A549 (cell line): ENCODE data around the gene RPH3AL.

ENCODE experiments used
- CTCF ChIP-seq: fragments of >200 bp; sonication (Bioruptor Twin); formaldehyde crosslinking; IDR thresholded peaks from 3 replicates; pipeline ENCODE4 v1.5.1; 2016
- ESRRA ChIP-seq: fragments of 150-350 bp; IDR thresholded peaks from 2 replicates; pipeline ENCODE4 v1.6.1; 2014; ENCODE audit warnings: mild to moderate bottlenecking, low read length, borderline replicate concordance
- HDAC2 ChIP-seq: fragments of 200-600 bp; sonication (generic); IDR thresholded peaks from 2 replicates; pipeline ENCODE4 v1.6.1; 2016
- RAD21 ChIP-seq, 2 experiments: fragments of >200 bp in 1 of 2; sonication (Bioruptor Twin) in 1 of 2; formaldehyde crosslinking in 1 of 2; IDR thresholded peaks in 1 of 2; conservative IDR thresholded peaks in 1 of 2; 2 replicates in 1 of 2; 3 replicates in 1 of 2; pipeline ENCODE4 v1.6.1; 2012 to 2018; ENCODE audit warnings: inconsistent platforms in 1 of 2
- SMC3 ChIP-seq: fragments of >200 bp; sonication (Bioruptor Twin); formaldehyde crosslinking; IDR thresholded peaks from 3 replicates; pipeline ENCODE4 v1.6.1; 2018; ENCODE audit warnings: inconsistent platforms
- ZC3H11A ChIP-seq: fragments of 450-650 bp; IDR thresholded peaks from 2 replicates; pipeline ENCODE4 v1.6.1; 2014; ENCODE audit warnings: antibody characterized with exemption, mild to moderate bottlenecking

GRCh38 chr17:263773-264172 is 88.8 kb downstream of the RPH3AL start:
- TF ChIP-seq SMC3 = no peak
- no peak for TF ChIP-seq RAD21 (conservative IDR thresholded peaks at IDR 0.05 in 1 of 2, IDR thresholded peaks at IDR 0.05 in 1 of 2)
- no peak for TF ChIP-seq ESRRA
- TF ChIP-seq HDAC2 = no peak
- no peak for TF ChIP-seq CTCF
- TF ChIP-seq ZC3H11A = no peak
